ENCODE measurements around the gene WFDC5. TPM values are rescaled to one million over a fixed set of nuclear protein-coding genes. Genes with fewer than 3 reads are reported as not detected.

Gene WFDC5
- total and polyA plus RNA-seq, 4 donors: not detected

DNA sequence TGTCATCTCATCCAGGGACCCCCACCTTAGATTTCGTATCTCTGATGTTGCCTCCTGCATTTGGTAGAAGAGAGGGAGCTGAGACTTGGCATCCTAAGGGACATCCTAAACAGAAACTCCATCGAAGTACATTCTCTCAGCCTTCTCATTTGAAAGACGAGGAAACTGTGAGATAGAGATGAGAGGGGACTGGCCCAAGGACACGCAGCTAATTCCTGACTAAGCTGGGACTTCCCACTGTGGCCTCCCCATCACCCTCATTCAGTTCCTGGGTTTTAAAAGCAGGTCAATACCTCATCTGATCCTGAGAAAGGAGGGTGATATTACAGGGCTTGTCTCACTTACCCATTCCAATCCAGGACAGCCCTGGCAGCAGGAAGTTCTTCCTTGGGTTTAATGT lies 855 bp upstream of the WFDC5 start:
- Histone ChIP-seq H3K27ac (ENCODE audit: low read depth in 1 of 2, low read length in 2 of 2) (no peak overlapping the region), H3K4me1 (ENCODE audit: control insufficient read depth in 4 of 4, insufficient read depth in 4 of 4, low read length in 3 of 4) (no peaks in the 10 kb centered on the region), H3K9me3 (ENCODE audit: control insufficient read depth in 4 of 4, low read length in 3 of 4) (no peaks in the 10 kb centered on the region), H3K4me3 (ENCODE audit: low read depth in 1 of 3, low read length in 3 of 3) (no peak overlapping the region), H3K9ac (ENCODE audit: low read depth in 1 of 2, low read length in 2 of 2) (no peak overlapping the region), H3K36me3 (ENCODE audit: control insufficient read depth in 4 of 4, insufficient read depth in 3 of 4, low read depth in 1 of 4, low read length in 3 of 4) (no peaks in the 10 kb centered on the region), H3K27me3 (ENCODE audit: control insufficient read depth in 4 of 4, insufficient read depth in 4 of 4, low read length in 3 of 4) (peaks cover 0 to 6% (median 0%) of the 10 kb centered on the region in 4 donors)
- no peak for DNase-seq (ENCODE audit: low spot score)
- TF ChIP-seq EGR1 (IDR thresholded peaks at IDR 0.05; ENCODE audit: low read depth in 2 of 2) (no peak), NR2F2 (IDR thresholded peaks at IDR 0.05) (no peak), HNF4G (IDR thresholded peaks at IDR 0.05) (no peak), HNF4A (conservative IDR thresholded peaks at IDR 0.05) (no peak), JUND (IDR thresholded peaks at IDR 0.05) (no peak), RAD21 (IDR thresholded peaks at IDR 0.05) (no peak), SP1 (IDR thresholded peaks at IDR 0.05) (no peak), TAF1 (conservative IDR thresholded peaks at IDR 0.05) (no peak), RXRA (IDR thresholded peaks at IDR 0.05) (no peak), GABPA (IDR thresholded peaks at IDR 0.05 in 1 of 2, conservative IDR thresholded peaks at IDR 0.05 in 1 of 2) (no peak), FOXA2 (IDR thresholded peaks at IDR 0.05) (no peak)
- TF ChIP-seq, protein P1, sequence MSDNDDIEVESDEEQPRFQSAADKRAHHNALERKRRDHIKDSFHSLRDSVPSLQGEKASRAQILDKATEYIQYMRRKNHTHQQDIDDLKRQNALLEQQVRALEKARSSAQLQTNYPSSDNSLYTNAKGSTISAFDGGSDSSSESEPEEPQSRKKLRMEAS (IDR thresholded peaks at IDR 0.05): no peak
- TF ChIP-seq, protein P2, sequence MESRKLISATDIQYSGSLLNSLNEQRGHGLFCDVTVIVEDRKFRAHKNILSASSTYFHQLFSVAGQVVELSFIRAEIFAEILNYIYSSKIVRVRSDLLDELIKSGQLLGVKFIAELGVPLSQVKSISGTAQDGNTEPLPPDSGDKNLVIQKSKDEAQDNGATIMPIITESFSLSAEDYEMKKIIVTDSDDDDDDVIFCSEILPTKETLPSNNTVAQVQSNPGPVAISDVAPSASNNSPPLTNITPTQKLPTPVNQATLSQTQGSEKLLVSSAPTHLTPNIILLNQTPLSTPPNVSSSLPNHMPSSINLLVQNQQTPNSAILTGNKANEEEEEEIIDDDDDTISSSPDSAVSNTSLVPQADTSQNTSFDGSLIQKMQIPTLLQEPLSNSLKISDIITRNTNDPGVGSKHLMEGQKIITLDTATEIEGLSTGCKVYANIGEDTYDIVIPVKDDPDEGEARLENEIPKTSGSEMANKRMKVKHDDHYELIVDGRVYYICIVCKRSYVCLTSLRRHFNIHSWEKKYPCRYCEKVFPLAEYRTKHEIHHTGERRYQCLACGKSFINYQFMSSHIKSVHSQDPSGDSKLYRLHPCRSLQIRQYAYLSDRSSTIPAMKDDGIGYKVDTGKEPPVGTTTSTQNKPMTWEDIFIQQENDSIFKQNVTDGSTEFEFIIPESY (IDR thresholded peaks at IDR 0.05): no peak
- TF ChIP-seq, protein P3, sequence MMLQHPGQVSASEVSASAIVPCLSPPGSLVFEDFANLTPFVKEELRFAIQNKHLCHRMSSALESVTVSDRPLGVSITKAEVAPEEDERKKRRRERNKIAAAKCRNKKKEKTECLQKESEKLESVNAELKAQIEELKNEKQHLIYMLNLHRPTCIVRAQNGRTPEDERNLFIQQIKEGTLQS (IDR thresholded peaks at IDR 0.05): no peak
- WGBS: 77% methylated on average over 4 of the region's 4 CpGs

DNA sequence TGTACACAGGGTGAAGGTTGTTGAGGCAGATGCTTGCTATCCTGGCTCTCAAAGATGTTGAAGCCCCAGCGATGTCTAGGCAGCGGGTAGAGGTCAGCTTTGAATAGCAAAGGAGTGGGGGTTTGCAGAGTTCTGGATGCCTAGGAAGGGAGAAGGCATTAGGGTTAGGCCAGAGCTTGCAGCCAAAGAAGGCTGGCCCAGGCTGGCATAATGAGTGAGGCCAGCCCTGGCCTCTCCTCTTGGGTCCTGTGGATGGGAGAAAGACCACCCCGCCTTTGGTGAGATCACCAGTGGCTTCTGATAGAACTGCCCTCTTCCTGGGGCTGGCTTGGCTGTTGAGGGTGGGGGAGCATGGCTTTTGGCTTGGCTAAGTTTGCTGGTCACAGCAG lies 406 bp upstream of the WFDC5 start:
- H3K27ac ChIP-seq (ENCODE audit: low read depth in 1 of 2, low read length in 2 of 2): no peak overlapping the region
- H3K27me3 ChIP-seq (ENCODE audit: control insufficient read depth in 4 of 4, insufficient read depth in 4 of 4, low read length in 3 of 4): peaks cover 0 to 6% (median 0%) of the 10 kb centered on the region in 4 donors
- H3K4me1 ChIP-seq (ENCODE audit: control insufficient read depth in 4 of 4, insufficient read depth in 4 of 4, low read length in 3 of 4): no peaks in the 10 kb centered on the region
- WGBS: 73% methylated on average over 3 of the region's 3 CpGs
- H3K4me3 ChIP-seq (ENCODE audit: low read depth in 1 of 3, low read length in 3 of 3): no peak overlapping the region
- no peak for TF ChIP-seq NR2F2 (IDR thresholded peaks at IDR 0.05)
- TF ChIP-seq EGR1 (IDR thresholded peaks at IDR 0.05; ENCODE audit: low read depth in 2 of 2): no peak
- TF ChIP-seq, protein P4, sequence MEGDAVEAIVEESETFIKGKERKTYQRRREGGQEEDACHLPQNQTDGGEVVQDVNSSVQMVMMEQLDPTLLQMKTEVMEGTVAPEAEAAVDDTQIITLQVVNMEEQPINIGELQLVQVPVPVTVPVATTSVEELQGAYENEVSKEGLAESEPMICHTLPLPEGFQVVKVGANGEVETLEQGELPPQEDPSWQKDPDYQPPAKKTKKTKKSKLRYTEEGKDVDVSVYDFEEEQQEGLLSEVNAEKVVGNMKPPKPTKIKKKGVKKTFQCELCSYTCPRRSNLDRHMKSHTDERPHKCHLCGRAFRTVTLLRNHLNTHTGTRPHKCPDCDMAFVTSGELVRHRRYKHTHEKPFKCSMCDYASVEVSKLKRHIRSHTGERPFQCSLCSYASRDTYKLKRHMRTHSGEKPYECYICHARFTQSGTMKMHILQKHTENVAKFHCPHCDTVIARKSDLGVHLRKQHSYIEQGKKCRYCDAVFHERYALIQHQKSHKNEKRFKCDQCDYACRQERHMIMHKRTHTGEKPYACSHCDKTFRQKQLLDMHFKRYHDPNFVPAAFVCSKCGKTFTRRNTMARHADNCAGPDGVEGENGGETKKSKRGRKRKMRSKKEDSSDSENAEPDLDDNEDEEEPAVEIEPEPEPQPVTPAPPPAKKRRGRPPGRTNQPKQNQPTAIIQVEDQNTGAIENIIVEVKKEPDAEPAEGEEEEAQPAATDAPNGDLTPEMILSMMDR (IDR thresholded peaks at IDR 0.05; ENCODE audit: low read depth, low read length, missing input control): no peak
- TF ChIP-seq, protein P5, sequence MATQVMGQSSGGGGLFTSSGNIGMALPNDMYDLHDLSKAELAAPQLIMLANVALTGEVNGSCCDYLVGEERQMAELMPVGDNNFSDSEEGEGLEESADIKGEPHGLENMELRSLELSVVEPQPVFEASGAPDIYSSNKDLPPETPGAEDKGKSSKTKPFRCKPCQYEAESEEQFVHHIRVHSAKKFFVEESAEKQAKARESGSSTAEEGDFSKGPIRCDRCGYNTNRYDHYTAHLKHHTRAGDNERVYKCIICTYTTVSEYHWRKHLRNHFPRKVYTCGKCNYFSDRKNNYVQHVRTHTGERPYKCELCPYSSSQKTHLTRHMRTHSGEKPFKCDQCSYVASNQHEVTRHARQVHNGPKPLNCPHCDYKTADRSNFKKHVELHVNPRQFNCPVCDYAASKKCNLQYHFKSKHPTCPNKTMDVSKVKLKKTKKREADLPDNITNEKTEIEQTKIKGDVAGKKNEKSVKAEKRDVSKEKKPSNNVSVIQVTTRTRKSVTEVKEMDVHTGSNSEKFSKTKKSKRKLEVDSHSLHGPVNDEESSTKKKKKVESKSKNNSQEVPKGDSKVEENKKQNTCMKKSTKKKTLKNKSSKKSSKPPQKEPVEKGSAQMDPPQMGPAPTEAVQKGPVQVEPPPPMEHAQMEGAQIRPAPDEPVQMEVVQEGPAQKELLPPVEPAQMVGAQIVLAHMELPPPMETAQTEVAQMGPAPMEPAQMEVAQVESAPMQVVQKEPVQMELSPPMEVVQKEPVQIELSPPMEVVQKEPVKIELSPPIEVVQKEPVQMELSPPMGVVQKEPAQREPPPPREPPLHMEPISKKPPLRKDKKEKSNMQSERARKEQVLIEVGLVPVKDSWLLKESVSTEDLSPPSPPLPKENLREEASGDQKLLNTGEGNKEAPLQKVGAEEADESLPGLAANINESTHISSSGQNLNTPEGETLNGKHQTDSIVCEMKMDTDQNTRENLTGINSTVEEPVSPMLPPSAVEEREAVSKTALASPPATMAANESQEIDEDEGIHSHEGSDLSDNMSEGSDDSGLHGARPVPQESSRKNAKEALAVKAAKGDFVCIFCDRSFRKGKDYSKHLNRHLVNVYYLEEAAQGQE (IDR thresholded peaks at IDR 0.05): no peak
- no peak for TF ChIP-seq JUND (IDR thresholded peaks at IDR 0.05)
- TF ChIP-seq HNF4A (conservative IDR thresholded peaks at IDR 0.05): no peak
- no peaks in the 10 kb centered on the region for H3K9me3 ChIP-seq (ENCODE audit: control insufficient read depth in 4 of 4, low read length in 3 of 4)
- H3K36me3 ChIP-seq (ENCODE audit: control insufficient read depth in 4 of 4, insufficient read depth in 3 of 4, low read depth in 1 of 4, low read length in 3 of 4): no peaks in the 10 kb centered on the region
- no peak for DNase-seq (ENCODE audit: low spot score)
- no peak overlapping the region for H3K9ac ChIP-seq (ENCODE audit: low read depth in 1 of 2, low read length in 2 of 2)
